Esophagus squamous epithelium (tissue), 5 donors: ENCODE data around the gene DOCK11. TPM values are rescaled to one million over a fixed set of nuclear protein-coding genes. Genes with fewer than 3 reads are reported as not detected.

Source experiments
- DNase-seq: peaks from one replicate; lab custom pipeline; 2025; lab: John Stamatoyannopoulos, UW
- H3K27ac ChIP-seq, 4 donors: fragments of 200-600 bp; sonication (generic); one replicate each; pipeline ENCODE4 v1.5.1; 2016 to 2019; ENCODE audit warnings: mild to moderate bottlenecking in 1 of 4
- H3K27me3 ChIP-seq, 4 donors: fragments of 200-600 bp; sonication (generic); 1 replicate in 3 of 4; 2 replicates in 1 of 4; pipeline versions ENCODE4 v1.5.1 to v1.6.0; 2017 to 2021; ENCODE audit warnings: antibody characterized with exemption in 1 of 4
- H3K36me3 ChIP-seq, 3 donors: fragments of 200-600 bp; sonication (generic); one replicate each; pipeline ENCODE4 v1.5.1; 2016 to 2019
- H3K4me1 ChIP-seq, 3 donors: fragments of 200-600 bp; sonication (generic); one replicate each; pipeline ENCODE4 v1.5.1; 2017 to 2019
- H3K4me3 ChIP-seq, 4 donors: fragments of 200-600 bp; sonication (generic); 1 replicate in 3 of 4; 2 replicates in 1 of 4; pipeline ENCODE4 v1.5.1; 2016 to 2019; ENCODE audit warnings: mild to moderate bottlenecking in 2 of 4, moderate library complexity in 1 of 4
- H3K9me3 ChIP-seq, 3 donors: fragments of 200-600 bp; sonication (generic); one replicate each; pipeline ENCODE4 v1.5.1; 2016 to 2019
- POLR2A ChIP-seq, 4 donors: fragments of 450-650 bp; IDR thresholded peaks; one replicate each; pipeline ENCODE4 v1.6.1; 2017; ENCODE audit warnings: antibody characterized with exemption in 4 of 4, mild to moderate bottlenecking in 4 of 4, moderate library complexity in 3 of 4
- WGBS, 2 donors: methylation state at CpG; one replicate each; pipeline ENCODE4 v1.1.5; 2018; 5-methylcytosine and 5-hydroxymethylcytosine counted together
- intact Hi-C: fragments of 100-400 bp; cut with DNase I; formaldehyde crosslinking; loops from one replicate; pipeline ENCODE4 v1.15.0; 2022
- total RNA-seq, 4 donors: library from RNA; depleted of rRNA; stranded (reverse); fragments of >200 nt; gene quantifications; one replicate each; pipeline ENCODE4 v1.1.0, GENCODE V29; 2016
- TF ChIP-seq, protein P1 (sequence below), 6 experiments: fragments of 450-650 bp in 4 of 6; fragments of 200-600 bp in 2 of 6; sonication (generic) in 2 of 6; IDR thresholded peaks; one replicate each; pipeline ENCODE4 v1.5.1; 2016 to 2019; ENCODE audit warnings: antibody characterized with exemption in 6 of 6, mild to moderate bottlenecking in 4 of 6, moderate library complexity in 4 of 6
- donor health status: DM: yes; HTN: yes; CAD: no.

DOCK11 gene
- total RNA-seq, 4 donors from 2014 or later = 1.1 to 16.4 (median 11.0) TPM

DNA sequence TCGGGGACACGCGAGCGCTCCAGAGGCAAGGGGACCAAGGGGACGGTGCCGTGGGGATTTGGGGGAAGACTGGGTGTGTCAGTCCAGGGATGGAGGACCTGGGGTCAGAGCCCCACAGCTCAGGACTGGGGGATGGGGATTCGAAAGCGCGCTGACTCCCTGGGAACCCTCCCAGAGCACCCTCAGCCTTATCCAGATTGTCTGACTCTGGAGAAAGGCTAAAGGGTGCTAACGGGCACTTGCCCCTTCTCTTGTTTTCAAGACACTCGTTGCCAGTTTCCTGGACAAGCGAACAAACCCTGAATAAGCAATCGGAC, 1.1 kb downstream of the DOCK11 start:
- no peak for DNase-seq
- Histone ChIP-seq H3K4me3 (peak overlapping the region; percentile 45 to 80 (median 61)), H3K27ac (peak overlapping the region; percentile 73 to 94 (median 82)), H3K4me1 (peaks cover 0 to 31% (median 3%) of the 10 kb centered on the region in 3 donors), H3K27me3 (peaks cover 0 to 4% (median 1%) of the 10 kb centered on the region in 4 donors), H3K9me3 (no peaks in the 10 kb centered on the region), H3K36me3 (no peaks in the 10 kb centered on the region)
- WGBS, 2 donors = 6 to 30% methylated on average over 4 to 13 of the region's 13 CpGs
- TF ChIP-seq, protein P1, sequence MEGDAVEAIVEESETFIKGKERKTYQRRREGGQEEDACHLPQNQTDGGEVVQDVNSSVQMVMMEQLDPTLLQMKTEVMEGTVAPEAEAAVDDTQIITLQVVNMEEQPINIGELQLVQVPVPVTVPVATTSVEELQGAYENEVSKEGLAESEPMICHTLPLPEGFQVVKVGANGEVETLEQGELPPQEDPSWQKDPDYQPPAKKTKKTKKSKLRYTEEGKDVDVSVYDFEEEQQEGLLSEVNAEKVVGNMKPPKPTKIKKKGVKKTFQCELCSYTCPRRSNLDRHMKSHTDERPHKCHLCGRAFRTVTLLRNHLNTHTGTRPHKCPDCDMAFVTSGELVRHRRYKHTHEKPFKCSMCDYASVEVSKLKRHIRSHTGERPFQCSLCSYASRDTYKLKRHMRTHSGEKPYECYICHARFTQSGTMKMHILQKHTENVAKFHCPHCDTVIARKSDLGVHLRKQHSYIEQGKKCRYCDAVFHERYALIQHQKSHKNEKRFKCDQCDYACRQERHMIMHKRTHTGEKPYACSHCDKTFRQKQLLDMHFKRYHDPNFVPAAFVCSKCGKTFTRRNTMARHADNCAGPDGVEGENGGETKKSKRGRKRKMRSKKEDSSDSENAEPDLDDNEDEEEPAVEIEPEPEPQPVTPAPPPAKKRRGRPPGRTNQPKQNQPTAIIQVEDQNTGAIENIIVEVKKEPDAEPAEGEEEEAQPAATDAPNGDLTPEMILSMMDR (IDR thresholded peaks at IDR 0.05) = no peak
- intact Hi-C loops = no loop called here

DNA sequence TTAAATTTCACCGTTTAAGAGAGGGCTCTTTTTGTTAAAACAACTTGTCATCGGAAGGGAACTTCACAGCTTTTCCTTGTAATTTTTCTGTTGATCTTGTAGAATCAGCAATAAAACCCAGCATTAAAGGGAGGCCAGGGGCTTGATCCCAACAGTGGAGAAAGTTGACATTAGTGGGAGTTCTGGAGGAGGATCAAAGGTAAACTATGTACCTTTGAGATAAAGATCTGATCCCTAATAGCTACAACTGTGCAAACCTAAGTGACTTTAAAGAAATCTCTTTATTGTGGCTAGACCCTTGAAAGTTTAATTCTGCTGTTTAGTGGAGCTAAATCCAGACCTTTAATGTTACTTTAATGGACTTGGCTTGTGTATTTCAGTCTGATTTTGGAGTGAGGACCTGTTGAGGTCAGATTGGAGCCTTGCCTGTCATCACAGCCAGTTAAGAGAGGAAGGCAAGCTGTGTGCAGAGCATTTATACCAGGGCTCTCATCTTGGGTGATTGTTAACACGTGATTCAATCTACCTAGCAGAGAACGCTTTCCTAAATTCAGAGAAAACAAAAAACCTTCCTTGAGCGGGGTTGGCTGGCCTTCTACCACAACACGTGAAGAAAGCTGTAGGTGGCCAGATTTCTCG, 1.7 kb downstream of the DOCK11 start:
- TF ChIP-seq, protein P1 (IDR thresholded peaks at IDR 0.05) = no peak
- no peak for TF ChIP-seq POLR2A (IDR thresholded peaks at IDR 0.05)
- DNase-seq = no peak
- H3K4me1 ChIP-seq = peaks cover 0 to 31% (median 3%) of the 10 kb centered on the region in 3 donors
- no peaks in the 10 kb centered on the region for H3K9me3 ChIP-seq
- peak overlapping the region in 3 of 4 donors; percentile 73 to 94 (median 89) for H3K27ac ChIP-seq
- peak overlapping the region in 3 of 4 donors; percentile 45 to 80 (median 66) for H3K4me3 ChIP-seq
- no peaks in the 10 kb centered on the region for H3K36me3 ChIP-seq
- intact Hi-C loops = no loop called here
- WGBS, 2 donors = 56 to 61% methylated on average over 3 to 7 of the region's 7 CpGs
- H3K27me3 ChIP-seq = peaks cover 0 to 4% (median 1%) of the 10 kb centered on the region in 4 donors

DNA sequence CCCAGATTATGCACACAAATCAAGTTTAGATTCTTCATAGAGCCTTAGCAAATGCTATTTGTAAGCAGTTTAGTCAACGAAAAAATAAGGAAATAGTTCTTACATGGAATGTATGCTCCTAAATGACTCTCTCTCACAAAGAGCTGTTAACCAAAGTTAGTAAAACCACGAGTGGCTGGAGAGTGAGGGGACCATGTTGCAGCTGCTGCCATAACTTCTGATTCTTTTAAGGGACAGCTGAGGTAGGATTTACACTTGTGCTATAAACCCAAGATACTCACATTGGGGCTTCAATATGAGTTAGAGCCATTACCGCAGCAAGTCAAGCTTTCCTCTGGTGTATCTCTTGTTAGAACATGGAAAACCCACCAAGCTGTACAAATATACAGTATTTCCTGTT, 2.7 kb downstream of the DOCK11 start:
- no peak for TF ChIP-seq POLR2A (IDR thresholded peaks at IDR 0.05)
- TF ChIP-seq, protein P1 (IDR thresholded peaks at IDR 0.05) = no peak
- intact Hi-C loops = no loop called here
- H3K9me3 ChIP-seq = no peaks in the 10 kb centered on the region
- H3K4me3 ChIP-seq = no peak overlapping the region
- DNase-seq = no peak
- H3K27ac ChIP-seq = peak overlapping the region in 2 of 4 donors; percentile 5 to 89
- WGBS, 2 donors = 42 to 63% methylated on average over 1 to 3 of the region's 3 CpGs
- peaks cover 0 to 31% (median 3%) of the 10 kb centered on the region in 3 donors for H3K4me1 ChIP-seq
- H3K27me3 ChIP-seq = peaks cover 0 to 4% (median 1%) of the 10 kb centered on the region in 4 donors
- no peaks in the 10 kb centered on the region for H3K36me3 ChIP-seq

DNA sequence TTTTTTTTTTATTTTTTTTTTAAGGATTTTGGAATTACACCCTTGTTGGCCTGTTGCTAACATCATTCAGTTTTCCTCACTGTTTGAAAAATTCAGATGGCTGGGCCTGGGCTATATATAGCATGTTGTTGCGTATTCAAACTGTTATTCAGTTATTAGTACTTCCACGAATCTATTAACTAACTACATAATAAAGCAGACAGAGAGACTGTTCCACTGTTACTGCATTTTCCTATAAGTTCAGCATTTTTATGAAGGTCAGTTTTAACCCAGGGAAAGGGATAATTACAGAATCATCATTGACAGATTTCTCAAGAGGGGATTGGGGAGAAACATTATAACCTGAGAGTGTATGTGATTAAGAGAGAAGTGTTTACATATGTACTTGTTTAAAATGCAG, 3.1 kb downstream of the DOCK11 start:
- TF ChIP-seq POLR2A (IDR thresholded peaks at IDR 0.05) = no peak
- TF ChIP-seq, protein P1 (IDR thresholded peaks at IDR 0.05) = no peak
- WGBS, 2 donors = 43 to 48% methylated on average over 2 of the region's 2 CpGs
- Histone ChIP-seq H3K4me1 (peaks cover 0 to 34% (median 3%) of the 10 kb centered on the region in 3 donors), H3K27me3 (peaks cover 0 to 4% (median 1%) of the 10 kb centered on the region in 4 donors), H3K27ac (no peak overlapping the region), H3K4me3 (no peak overlapping the region), H3K36me3 (no peaks in the 10 kb centered on the region), H3K9me3 (no peaks in the 10 kb centered on the region)
- no peak for DNase-seq
- intact Hi-C loops = no loop called here

DNA sequence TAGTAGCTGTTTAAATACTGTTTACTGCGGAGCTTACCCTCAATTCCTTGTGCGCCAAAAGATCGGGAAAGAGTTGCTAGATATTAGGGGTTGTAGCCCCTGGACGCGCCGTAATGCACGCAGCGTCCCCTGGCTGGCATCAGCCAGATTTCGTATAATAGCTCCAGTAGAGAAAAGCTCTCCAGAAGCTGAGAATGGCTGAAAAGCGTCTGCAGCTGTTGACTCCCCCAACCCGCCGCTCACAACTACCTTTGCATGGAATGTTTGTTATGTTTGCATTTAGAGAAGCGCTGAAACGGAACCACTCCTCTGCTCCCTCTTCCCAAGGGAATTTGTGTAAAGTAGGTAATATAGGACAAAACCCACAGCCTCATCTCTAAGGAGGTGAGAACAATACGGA, 3.7 kb downstream of the DOCK11 start:
- Histone ChIP-seq H3K27me3 (peaks cover 0 to 4% (median 1%) of the 10 kb centered on the region in 4 donors), H3K27ac (no peak overlapping the region), H3K4me3 (no peak overlapping the region), H3K36me3 (no peaks in the 10 kb centered on the region), H3K9me3 (no peaks in the 10 kb centered on the region), H3K4me1 (peaks cover 0 to 35% (median 3%) of the 10 kb centered on the region in 3 donors)
- intact Hi-C loops = no loop called here
- TF ChIP-seq POLR2A (IDR thresholded peaks at IDR 0.05) = no peak
- TF ChIP-seq, protein P1 (IDR thresholded peaks at IDR 0.05) = no peak
- no peak for DNase-seq
- 73 to 96% methylated on average over 6 to 14 of the region's 15 CpGs for WGBS, 2 donors
